GM12878 (cell line): Measurements from ENCODE around the gene MED19. TPM values are rescaled to one million over a fixed set of nuclear protein-coding genes. Genes with fewer than 3 reads are reported as not detected.

Experiments
- ATAC-seq: fragments of 200-7000 bp; cut with Tn5 transposase; 3 replicates; pipeline ENCODE4 v1.9.1; 2020; ENCODE audit warnings: mild to moderate bottlenecking, moderate library complexity
- BruUV-seq: library from RNA; stranded (reverse); fragments of 400-500 nt; replicated peaks from 2 replicates; lab custom pipeline; 2021; lab: Mats Ljungman, UMichigan
- CTCF ChIA-PET: fragments of 300-600 bp; sonication (Branson Sonifier 250); formaldehyde crosslinking; extraction: SDS; loops from one replicate; lab custom pipeline; 2021; ENCODE audit warnings: inconsistent platforms; lab: Yijun Ruan, JAX
- POLR2A ChIA-PET: fragments of 350-600 bp; formaldehyde crosslinking; extraction: SDS; loops from one replicate; lab custom pipeline; 2021; ENCODE audit warnings: inconsistent platforms; lab: Charles Lee
- RAD21 ChIA-PET: fragments of 300-600 bp; sonication (Branson Sonifier 250); formaldehyde crosslinking; loops from one replicate; lab custom pipeline; 2023; ENCODE audit warnings: antibody characterized with exemption; ENCODE audit not compliant: unreplicated experiment; lab: Charles Lee
- SMC1A ChIA-PET: fragments of 300-600 bp; sonication (Branson Sonifier 250); formaldehyde crosslinking; loops from one replicate; lab custom pipeline; 2023; ENCODE audit not compliant: unreplicated experiment, uncharacterized antibody; lab: Charles Lee
- DNase-seq: peaks from one replicate; pipeline ENCODE4 v3.0.0-alpha.2; 2011; ENCODE audit warnings: low read depth, low spot score
- FAIRE-seq: peaks from 3 replicates; lab custom pipeline; 2011; peaks lifted over from hg19 to GRCh38; lab: Jason Lieb, UNC
- H2AFZ ChIP-seq: 2 replicates; pipeline ENCODE4 v1.6.0; 2011; ENCODE audit warnings: low read depth, low read length, control low read depth; ENCODE audit not compliant: control insufficient read depth
- H3K27ac ChIP-seq: 2 replicates; pipeline ENCODE4 v1.5.1; 2011; ENCODE audit warnings: control low read depth; ENCODE audit not compliant: control insufficient read depth, insufficient read depth
- H3K27me3 ChIP-seq, 2 experiments: replicated peaks in 1 of 2; 2 replicates each; pipeline versions ENCODE4 v1.6.0 to v1.6.1; 2011; ENCODE audit warnings: low read length in 1 of 2; ENCODE audit not compliant: control insufficient read depth in 2 of 2, insufficient read depth in 2 of 2
- H3K36me3 ChIP-seq, 2 experiments: 2 replicates each; pipeline ENCODE4 v1.5.1; 2011; ENCODE audit warnings: low read length in 1 of 2; ENCODE audit not compliant: control insufficient read depth in 2 of 2, insufficient read depth in 2 of 2
- H3K4me1 ChIP-seq: 2 replicates; pipeline ENCODE4 v1.6.1; 2011; ENCODE audit warnings: mild to moderate bottlenecking, low read length, moderate library complexity, mixed read lengths; ENCODE audit not compliant: control insufficient read depth, insufficient read depth
- H3K4me2 ChIP-seq: 2 replicates; pipeline ENCODE4 v1.6.0; 2011; ENCODE audit warnings: control low read depth; ENCODE audit not compliant: control insufficient read depth, insufficient read depth
- H3K4me3 ChIP-seq: fragments of 200-600 bp; sonication (generic); 2 replicates; pipeline ENCODE4 v1.5.1; 2016
- H3K79me2 ChIP-seq: 2 replicates; pipeline ENCODE4 v1.6.0; 2011; ENCODE audit warnings: low read length; ENCODE audit not compliant: control insufficient read depth, insufficient read depth
- H3K9ac ChIP-seq: 2 replicates; pipeline ENCODE4 v1.8.0; 2011; ENCODE audit warnings: low read length, control low read depth, mixed read lengths; ENCODE audit not compliant: control insufficient read depth, insufficient read depth
- H3K9me3 ChIP-seq: replicated peaks from 3 replicates; pipeline ENCODE4 v1.5.1; 2011; ENCODE audit warnings: mild to moderate bottlenecking, low read length; ENCODE audit not compliant: control insufficient read depth, insufficient read depth
- H4K20me1 ChIP-seq: 2 replicates; pipeline ENCODE4 v1.6.0; 2011; ENCODE audit not compliant: control insufficient read depth, insufficient read depth
- CBX5 ChIP-seq: sonication (generic); IDR thresholded peaks from 2 replicates; pipeline ENCODE4 v1.6.1; 2016; ENCODE audit warnings: low read depth, moderate library complexity, mild to moderate bottlenecking, inconsistent platforms
- CHD2 ChIP-seq: IDR thresholded peaks from 2 replicates; pipeline ENCODE4 v1.6.1; 2011; ENCODE audit warnings: low read depth, low read length, improper control_type of control experiment, borderline replicate concordance
- EZH2 ChIP-seq: IDR thresholded peaks from 2 replicates; pipeline ENCODE4 v1.6.1; 2012; ENCODE audit warnings: low read depth, mild to moderate bottlenecking, control low read depth, inconsistent platforms, low read length, borderline replicate concordance; ENCODE audit not compliant: control insufficient read depth
- MEF2A ChIP-seq: IDR thresholded peaks from 2 replicates; pipeline ENCODE4 v1.6.1; 2011; ENCODE audit warnings: low read depth, mild to moderate bottlenecking, low read length, moderate library complexity; ENCODE audit not compliant: insufficient read depth
- POLR2A ChIP-seq: IDR thresholded peaks from 2 replicates; pipeline ENCODE4 v1.6.1; 2011; ENCODE audit warnings: low read depth, mild to moderate bottlenecking, low read length
- RELA ChIP-seq: fragments of 450-650 bp; IDR thresholded peaks from 2 replicates; pipeline ENCODE4 v1.8.0; 2014; ENCODE audit warnings: borderline replicate concordance; ENCODE audit not compliant: partially characterized antibody
- RELB ChIP-seq: fragments of 450-650 bp; IDR thresholded peaks from 2 replicates; pipeline ENCODE4 v1.6.1; 2017; ENCODE audit warnings: low read depth, mild to moderate bottlenecking, moderate library complexity
- SMAD5 ChIP-seq: IDR thresholded peaks from 2 replicates; pipeline ENCODE4 v1.6.1; 2016; ENCODE audit warnings: antibody characterized with exemption, low read depth
- STAT3 ChIP-seq: IDR thresholded peaks from 2 replicates; pipeline ENCODE4 v1.6.1; 2011; ENCODE audit warnings: low read depth, low read length, improper control_type of control experiment
- WGBS: methylation state at CpG from one replicate; pipeline ENCODE4 v1.1.6; 2016; ENCODE audit warnings: low lambda C conversion rate; ENCODE audit not compliant: insufficient replicate concordance, insufficient coverage; ENCODE audit errors: missing lambda C conversion rate; 5-methylcytosine and 5-hydroxymethylcytosine counted together
- in situ Hi-C: fragments of 300-500 bp; cut with MboI; formaldehyde crosslinking; loops from 9 replicates; pipeline ENCODE4 v1.14.3; 2018; ENCODE audit warnings: mixed read lengths
- intact Hi-C: fragments of 100-400 bp; cut with micrococcal nuclease; formaldehyde crosslinking; loops from one replicate; pipeline ENCODE4 v1.14.2; 2022; ENCODE audit not compliant: unreplicated experiment
- polyA plus RNA-seq, 11 experiments: library from polyadenylated mRNA; depleted of rRNA in 4 of 11; unstranded in 6 of 11; stranded (reverse) in 5 of 11; fragments of >200 nt; fragmentation: Nextera tagmentation in 4 of 11; fragmentation: Illumina TruSeq in 1 of 11; extraction: Ambion mirVana in 4 of 11; extraction: Trizol in 1 of 11; gene quantifications; 1 replicate in 1 of 11; 2 replicates in 10 of 11; pipeline versions ENCODE4 v1.2.1 to v1.2.3, GENCODE V29; 2011 to 2016; ENCODE audit warnings: inconsistent platforms in 2 of 11, missing spikeins in 2 of 11, low read depth in 1 of 11
- total RNA-seq, 4 experiments: library from RNA; depleted of rRNA in 3 of 4; stranded (reverse); fragments of >200 nt in 3 of 4; fragmentation: Illumina TruSeq in 1 of 4; extraction: Trizol in 1 of 4; gene quantifications; 2 replicates each; pipeline versions ENCODE4 v1.2.1 to v1.2.3, GENCODE V29; 2013 to 2021
- TF ChIP-seq, protein P1 (sequence below): IDR thresholded peaks from 2 replicates; pipeline ENCODE4 v1.6.1; 2012; ENCODE audit warnings: low read depth, low read length, improper control_type of control experiment

Gene MED19
- total and polyA plus RNA-seq, 10 of the 15 experiments (the other 5 are each of a cell fraction or from before 2014, with no cell fraction given) = 4.9 to 28.2 (median 17.3) TPM

- no peak for DNase-seq
- Histone ChIP-seq H3K4me2 (0 out of 2 replicates have a peak overlapping the region, but pooled peaks have one; percentile 35), H4K20me1 (no peaks in the 10 kb centered on the region), H2AFZ (no peak overlapping the region), H3K4me1 (0 out of 2 replicates have a peak, but pooled peaks cover 6% of the 10 kb centered on the region), H3K27ac (peak overlapping the region; percentile 6), H3K27me3 (no peaks in the 10 kb centered on the region), H3K79me2 (peaks cover 46% of the 10 kb centered on the region)
- RAD21 ChIA-PET = interaction anchor here (0.6 to 1.4 kb wide), 4 partner anchors 22 to 375 kb away, joined by 3 to 7 read pairs (median 4); partner anchors contain the start of gene BTBD18
- POLR2A ChIA-PET = interaction anchor here (0.5 to 1.1 kb wide), 4 partner anchors 12 to 847 kb away, joined by 3 read pairs; partner anchors contain the start of genes LPXN and SELENOH
- SMC1A ChIA-PET = interaction anchor here (0.9 to 3.7 kb wide), 5 partner anchors 14 to 72 kb away, joined by 3 to 19 read pairs (median 4); no protein-coding TSS in a partner anchor
- 25% methylated on average over 7 of the region's 7 CpGs for WGBS
- TF ChIP-seq CBX5 (no peak), STAT3 (no peak), EZH2 (no peak), MEF2A (no peak), POLR2A (no peak), RELB (no peak), SMAD5 (no peak), CHD2 (no peak), RELA (no peak)
- TF ChIP-seq, protein P1, sequence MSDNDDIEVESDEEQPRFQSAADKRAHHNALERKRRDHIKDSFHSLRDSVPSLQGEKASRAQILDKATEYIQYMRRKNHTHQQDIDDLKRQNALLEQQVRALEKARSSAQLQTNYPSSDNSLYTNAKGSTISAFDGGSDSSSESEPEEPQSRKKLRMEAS = no peak
- TF ChIP-seq, all 136 proteins: peak for 0
- Histone ChIP-seq H3K4me3 (no peak overlapping the region), H3K9me3 (no peaks in the 10 kb centered on the region), H3K9ac (no peak overlapping the region), H3K36me3 (peaks cover 0 to 1% of the 10 kb centered on the region in 2 experiments; a peak in 1 of 4 replicates)
- intact Hi-C loops (no loop called here), in situ Hi-C loops (no loop called here)
- BruUV-seq = no TSS peak
- FAIRE-seq (no peak), ATAC-seq (peak; percentile 72)
- CTCF ChIA-PET = interaction anchor here (1.3 to 2.5 kb wide), 4 partner anchors 15 to 72 kb away, joined by 4 to 11 read pairs (median 4); partner anchors contain the start of gene CTNND1
Measured at GRCh38 chr11:57728829-57729228, 16.8 kb upstream of the MED19 start.
